ENCODE data around the gene ATP11A.

Gene ATP11A

GRCh38 chr13:112897956-112898620 is 208.2 kb downstream of the ATP11A start:
- no peak for FAIRE-seq

GRCh38 chr13:112898621-112899280 is 208.9 kb downstream of the ATP11A start:
- FAIRE-seq = no peak

- no peak for FAIRE-seq
Measured at GRCh38 chr13:112899281-112900225, 209.7 kb downstream of the ATP11A start.

- FAIRE-seq = no peak
Measured at GRCh38 chr13:112900226-112900600, 210.4 kb downstream of the ATP11A start.

- FAIRE-seq = no peak
Measured at GRCh38 chr13:112900691-112901091, 210.9 kb downstream of the ATP11A start.

GRCh38 chr13:112902101-112902651 is 212.3 kb downstream of the ATP11A start:
- FAIRE-seq = no peak

GRCh38 chr13:112902669-112903068 is 212.8 kb downstream of the ATP11A start:
- no peak for FAIRE-seq

GRCh38 chr13:112903071-112903577 is 213.3 kb downstream of the ATP11A start:
- FAIRE-seq = no peak

GRCh38 chr13:112903606-112904195 is 213.9 kb downstream of the ATP11A start:
- no peak for FAIRE-seq

- FAIRE-seq = no peak
Measured at GRCh38 chr13:112904436-112904960, 214.7 kb downstream of the ATP11A start.

- FAIRE-seq = no peak
Measured at GRCh38 chr13:112905086-112905485, 215.2 kb downstream of the ATP11A start.

- FAIRE-seq = no peak
Measured at GRCh38 chr13:112905619-112905989, 215.8 kb downstream of the ATP11A start.

- FAIRE-seq = no peak
Measured at GRCh38 chr13:112905990-112906641, 216.3 kb downstream of the ATP11A start.

- FAIRE-seq = no peak
Measured at GRCh38 chr13:112907286-112907685, 217.4 kb downstream of the ATP11A start.

GRCh38 chr13:112907871-112908331 is 218.1 kb downstream of the ATP11A start:
- no peak for FAIRE-seq

- no peak for FAIRE-seq
Measured at GRCh38 chr13:112908342-112908741, 218.5 kb downstream of the ATP11A start.

- no peak for FAIRE-seq
Measured at GRCh38 chr13:112910016-112910415, 220.2 kb downstream of the ATP11A start.

GRCh38 chr13:112910616-112911280 is 220.9 kb downstream of the ATP11A start:
- FAIRE-seq = no peak

- FAIRE-seq = no peak
Measured at GRCh38 chr13:112911285-112911701, 221.5 kb downstream of the ATP11A start.

- FAIRE-seq = no peak
Measured at GRCh38 chr13:112911883-112912282, 222.0 kb downstream of the ATP11A start.
